Spinal cord (tissue), 10 donors: Measurements from ENCODE around the gene RHBDL2. TPM values are rescaled to one million over a fixed set of nuclear protein-coding genes. Genes with fewer than 3 reads are reported as not detected.
A peak's percentile ranks its signal among the peaks of the same experiment; 100 is the strongest.

Experiments used
- DNase-seq, 6 donors: peaks; one replicate each; pipeline versions ENCODE4 v3.0.0 to v3.0.0-alpha.2; 2013 to 2015; ENCODE audit warnings: low spot score in 6 of 6, low read depth in 4 of 6
- H3K27ac ChIP-seq: one replicate; pipeline ENCODE4 v1.5.1; 2013; ENCODE audit warnings: low read depth, low read length, control low read depth
- H3K27me3 ChIP-seq: one replicate; pipeline ENCODE4 v1.6.1; 2013; ENCODE audit warnings: low read length; ENCODE audit not compliant: control insufficient read depth, insufficient read depth
- H3K36me3 ChIP-seq: one replicate; pipeline ENCODE4 v1.6.1; 2013; ENCODE audit warnings: low read length; ENCODE audit not compliant: control insufficient read depth, insufficient read depth
- H3K4me1 ChIP-seq: one replicate; pipeline ENCODE4 v1.6.1; 2013; ENCODE audit warnings: low read length; ENCODE audit not compliant: control insufficient read depth, insufficient read depth
- H3K4me3 ChIP-seq: one replicate; pipeline ENCODE4 v1.5.1; 2013; ENCODE audit warnings: low read depth, low read length, control low read depth
- H3K9me3 ChIP-seq: one replicate; pipeline ENCODE4 v1.6.1; 2013; ENCODE audit warnings: low read length; ENCODE audit not compliant: control insufficient read depth, insufficient read depth
- WGBS: methylation state at CpG from one replicate; pipeline ENCODE4 v1.1.5; 2013; ENCODE audit warnings: missing lambda C conversion rate; ENCODE audit not compliant: insufficient coverage; 5-methylcytosine and 5-hydroxymethylcytosine counted together
- polyA plus RNA-seq, 2 donors: library from polyadenylated mRNA; unstranded; fragments of 120-200 nt; gene quantifications; one replicate each; pipeline ENCODE4 v1.2.1, GENCODE V29; 2013; ENCODE audit not compliant: insufficient read length in 2 of 2
- total RNA-seq, 2 donors: library from RNA; depleted of rRNA in 1 of 2; stranded (reverse); fragments of 120-200 nt in 1 of 2; fragments of >200 nt in 1 of 2; gene quantifications; one replicate each; pipeline versions ENCODE4 v1.2.3 to v1.2.4, GENCODE V29; 2013 to 2014
- donor health status: healthy.

The RHBDL2 gene
- total and polyA plus RNA-seq, 4 donors: 0.61 to 2.8 (median 0.96) TPM

- Histone ChIP-seq H3K9me3 (no peaks in the 10 kb centered on the region), H3K36me3 (no peaks in the 10 kb centered on the region), H3K27ac (no peak overlapping the region), H3K4me3 (no peak overlapping the region), H3K27me3 (no peaks in the 10 kb centered on the region), H3K4me1 (no peaks in the 10 kb centered on the region)
- WGBS: no CpG with 5 or more reads among the region's 5 CpGs
- no peak for DNase-seq
Observed at GRCh38 chr1:38889589-38889988, 52.0 kb downstream of the RHBDL2 start.

DNA sequence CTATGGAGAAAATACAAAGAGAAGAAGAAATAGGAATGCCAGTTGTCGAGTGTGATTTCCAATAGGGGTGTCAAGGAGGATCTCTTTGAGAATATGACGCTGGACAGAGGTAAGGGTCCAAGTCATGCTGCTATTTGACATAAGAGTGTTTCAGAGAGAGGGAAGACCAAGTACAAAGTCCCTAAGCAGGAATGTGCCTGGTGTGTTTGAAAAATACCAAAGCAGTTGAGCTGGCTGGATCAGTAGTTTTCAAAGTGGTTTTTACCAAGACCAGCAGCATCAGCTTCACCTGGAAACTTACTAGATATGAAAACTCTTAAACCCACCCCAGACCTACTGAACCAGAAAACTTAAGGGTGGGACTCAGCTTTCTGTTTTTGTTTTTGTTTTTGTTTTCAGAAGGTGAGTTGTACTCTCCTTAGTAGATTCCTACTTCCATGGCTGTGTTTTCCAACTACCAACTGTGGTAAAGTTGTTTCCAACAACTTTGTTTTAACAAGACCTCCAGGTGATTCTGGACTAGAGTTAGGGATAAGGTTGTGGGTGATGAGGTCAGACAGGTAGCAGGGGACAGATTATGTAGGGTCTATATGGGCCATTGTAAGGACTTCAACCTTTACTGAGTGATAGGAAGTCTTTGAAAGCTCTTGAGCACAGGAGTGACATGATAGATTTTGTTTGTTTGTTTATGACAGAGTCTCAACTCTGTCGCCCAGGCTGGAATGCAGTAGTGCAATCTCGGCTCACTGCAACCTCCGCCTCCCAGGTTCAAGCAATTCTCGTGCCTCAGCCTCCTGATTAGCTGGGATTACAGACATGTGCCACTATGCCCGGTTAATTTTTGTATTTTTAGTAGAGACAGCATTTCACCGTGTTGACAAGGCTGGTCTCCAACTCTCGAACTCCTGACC, 53.0 kb downstream of the RHBDL2 start:
- H3K27me3 ChIP-seq: no peaks in the 10 kb centered on the region

GRCh38 chr1:38885092-38885491, 56.5 kb downstream of the RHBDL2 start:
- DNase-seq: no peak
- Histone ChIP-seq H3K9me3 (no peaks in the 10 kb centered on the region), H3K27ac (no peak overlapping the region), H3K27me3 (no peaks in the 10 kb centered on the region), H3K4me1 (no peaks in the 10 kb centered on the region), H3K4me3 (no peak overlapping the region), H3K36me3 (no peaks in the 10 kb centered on the region)
- WGBS: no CpG with 5 or more reads among the region's 2 CpGs

More for the DNA sequence above, 53.0 kb downstream of the RHBDL2 start:
- DNase-seq: no peak
- H3K27ac ChIP-seq: no peak overlapping the region
- 94% methylated on average over 9 of the region's 9 CpGs for WGBS
- H3K4me1 ChIP-seq: no peaks in the 10 kb centered on the region
- no peaks in the 10 kb centered on the region for H3K9me3 ChIP-seq
- no peaks in the 10 kb centered on the region for H3K36me3 ChIP-seq
- H3K4me3 ChIP-seq: no peak overlapping the region

- no peak for DNase-seq
- H3K9me3 ChIP-seq: no peaks in the 10 kb centered on the region
- H3K27me3 ChIP-seq: no peaks in the 10 kb centered on the region
- H3K36me3 ChIP-seq: no peaks in the 10 kb centered on the region
- no peak within 1 kb of the TSS for H3K4me3 ChIP-seq
- H3K4me1 ChIP-seq: no peaks in the 10 kb centered on the region
- H3K27ac ChIP-seq: no peak within 1 kb of the TSS
Observed at GRCh38 chr1:38881487-38881886, 60.1 kb downstream of the RHBDL2 start, which contains the start of gene GJA9. Gene GJA9 (minus strand): TSS chr1:38881587. CDS start chr1:38876098, 5,489 bp downstream.

DNA sequence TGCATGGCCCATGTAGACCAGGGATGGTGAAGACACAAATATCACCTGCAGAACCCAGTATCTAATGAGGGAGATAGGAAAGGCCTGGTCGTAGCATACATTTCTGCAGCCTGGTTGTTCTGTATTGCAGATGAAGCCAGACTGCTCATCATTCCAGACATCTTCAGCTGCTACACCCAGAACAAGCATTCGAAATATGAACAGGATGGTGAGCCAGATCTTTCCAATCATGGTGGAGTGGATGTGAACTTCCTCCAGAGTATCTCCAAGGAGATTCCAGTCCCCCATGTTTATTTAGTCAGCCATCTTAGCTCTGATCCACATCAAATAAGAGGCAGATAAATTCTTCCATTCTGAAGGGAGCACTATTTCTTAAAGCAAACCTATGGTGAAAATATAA, 65.8 kb downstream of the RHBDL2 start:
- H3K9me3 ChIP-seq: no peaks in the 10 kb centered on the region
- H3K27ac ChIP-seq: no peak overlapping the region
- peaks cover 8% of the 10 kb centered on the region for H3K36me3 ChIP-seq
- H3K27me3 ChIP-seq: no peaks in the 10 kb centered on the region
- H3K4me3 ChIP-seq: no peak overlapping the region
- DNase-seq: no peak
- WGBS: no CpG with 5 or more reads among the region's 2 CpGs
- H3K4me1 ChIP-seq: peaks cover 5% of the 10 kb centered on the region

- no peaks in the 10 kb centered on the region for H3K9me3 ChIP-seq
- peaks cover 5% of the 10 kb centered on the region for H3K4me1 ChIP-seq
- H3K27ac ChIP-seq: peak within 1 kb of the TSS; percentile 69
- peak; percentile 87 to 98 (median 94) for DNase-seq
- peak within 1 kb of the TSS; percentile 80 for H3K4me3 ChIP-seq
- under 1% methylated on average over 65 of the region's 69 CpGs for WGBS
- H3K36me3 ChIP-seq: peaks cover 8% of the 10 kb centered on the region
- no peaks in the 10 kb centered on the region for H3K27me3 ChIP-seq
Observed at GRCh38 chr1:38873027-38873969, 68.3 kb downstream of the RHBDL2 start, which contains the start of gene MYCBP. Gene MYCBP (minus strand): TSS chr1:38873348. CDS start chr1:38873305, 43 bp downstream.

DNA sequence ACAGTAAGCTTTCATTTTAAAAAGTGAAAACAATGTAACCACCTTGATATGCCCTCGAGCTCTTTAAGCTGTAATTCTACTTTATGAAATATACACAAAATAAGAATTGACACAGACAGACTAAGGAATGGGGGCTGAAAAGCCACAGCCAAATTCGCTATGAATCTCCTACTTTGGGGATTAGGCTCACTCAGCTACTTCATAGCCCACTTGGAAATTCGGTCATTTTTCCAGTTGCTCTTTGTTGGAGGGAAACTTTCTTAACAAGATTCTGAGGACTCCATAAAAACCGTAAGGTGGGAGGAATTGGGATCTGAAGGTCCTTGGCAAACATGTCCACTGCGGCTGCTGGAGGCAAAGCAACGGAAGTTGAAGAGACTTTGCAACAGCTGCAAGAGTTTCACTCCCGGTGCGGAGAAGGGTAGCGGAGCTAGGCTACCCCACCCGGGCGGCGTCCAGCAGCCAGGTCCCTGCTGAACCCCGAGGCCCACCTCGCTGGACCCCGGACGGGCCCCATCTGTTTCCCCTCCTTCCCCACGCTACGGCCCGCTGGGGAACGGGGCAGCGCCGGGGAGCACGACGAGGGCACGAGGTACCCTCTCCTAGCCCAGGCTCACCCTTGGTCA, 69.1 kb downstream of the RHBDL2 start:
- Histone ChIP-seq H3K36me3 (peaks cover 8% of the 10 kb centered on the region), H3K27me3 (no peaks in the 10 kb centered on the region), H3K9me3 (no peaks in the 10 kb centered on the region), H3K27ac (no peak overlapping the region), H3K4me3 (peak overlapping the region; percentile 80), H3K4me1 (peaks cover 5% of the 10 kb centered on the region)
- 0% methylated on average over 23 of the region's 25 CpGs for WGBS
- DNase-seq: peak in 1 of 6 donors; percentile 15

DNA sequence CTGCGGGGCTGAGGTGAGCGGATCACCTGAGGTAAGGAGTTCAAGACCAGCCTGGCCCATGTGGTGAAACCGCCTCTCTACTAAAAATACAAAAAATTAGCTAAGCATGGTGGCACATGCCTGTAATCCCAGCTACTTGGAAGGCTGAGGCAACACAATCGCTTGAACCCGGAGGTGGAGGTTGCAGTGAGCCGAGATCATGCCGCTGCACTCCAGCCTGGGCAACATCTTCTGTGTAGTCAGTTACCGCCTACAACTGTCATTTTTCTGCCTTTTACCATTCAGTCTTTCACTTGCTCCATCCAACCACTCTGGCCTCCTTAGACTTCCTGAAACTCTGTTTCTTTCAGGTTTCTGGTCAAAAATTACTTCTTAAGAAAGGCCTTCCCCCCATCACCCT, 70.6 kb downstream of the RHBDL2 start:
- H3K9me3 ChIP-seq: no peaks in the 10 kb centered on the region
- WGBS: 96% methylated on average over 8 of the region's 8 CpGs
- H3K4me3 ChIP-seq: no peak overlapping the region
- no peak for DNase-seq
- peaks cover 11% of the 10 kb centered on the region for H3K36me3 ChIP-seq
- peaks cover 5% of the 10 kb centered on the region for H3K4me1 ChIP-seq
- H3K27me3 ChIP-seq: no peaks in the 10 kb centered on the region
- no peak overlapping the region for H3K27ac ChIP-seq

GRCh38 chr1:38867208-38867607, 74.4 kb downstream of the RHBDL2 start:
- Histone ChIP-seq H3K36me3 (peaks cover 8% of the 10 kb centered on the region), H3K27ac (no peak overlapping the region), H3K4me1 (no peaks in the 10 kb centered on the region), H3K9me3 (no peaks in the 10 kb centered on the region), H3K27me3 (no peaks in the 10 kb centered on the region), H3K4me3 (no peak overlapping the region)
- no peak for DNase-seq
- 100% methylated on average over 3 of the region's 8 CpGs for WGBS
